ENCODE data around the gene STAB1.

STAB1 gene

DNA sequence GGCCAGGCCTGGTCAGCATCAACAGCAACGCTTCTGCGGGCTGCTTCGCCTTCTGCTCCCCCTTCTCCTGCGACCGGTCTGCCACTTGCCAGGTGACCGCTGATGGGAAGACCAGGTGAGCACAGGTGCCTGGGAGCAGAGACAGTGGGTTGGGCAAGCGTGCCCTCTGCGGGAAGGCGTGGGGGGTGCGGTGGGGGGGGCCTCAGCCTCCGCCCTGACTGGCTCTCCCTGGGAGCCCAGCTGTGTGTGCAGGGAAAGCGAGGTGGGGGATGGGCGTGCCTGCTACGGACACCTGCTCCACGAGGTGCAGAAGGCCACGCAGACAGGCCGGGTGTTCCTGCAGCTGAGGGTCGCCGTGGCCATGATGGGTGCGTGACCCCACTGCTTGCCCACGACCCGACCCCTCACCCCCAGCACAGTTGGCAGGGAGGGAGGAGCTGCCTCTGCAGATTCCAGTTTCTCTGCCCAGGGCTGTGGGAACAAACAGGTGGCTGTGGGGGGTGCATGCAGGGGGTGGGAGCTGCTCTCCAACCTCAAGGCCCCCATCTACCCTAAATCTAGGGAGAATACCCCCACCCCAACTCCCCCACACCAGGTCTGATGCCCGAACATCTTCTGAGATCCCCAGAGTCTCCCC, 8.8 kb downstream of the STAB1 start:
- in situ Hi-C loops (cut with HindIII; ENCODE audit: low sequenced_read_pairs) = no loop called here

DNA sequence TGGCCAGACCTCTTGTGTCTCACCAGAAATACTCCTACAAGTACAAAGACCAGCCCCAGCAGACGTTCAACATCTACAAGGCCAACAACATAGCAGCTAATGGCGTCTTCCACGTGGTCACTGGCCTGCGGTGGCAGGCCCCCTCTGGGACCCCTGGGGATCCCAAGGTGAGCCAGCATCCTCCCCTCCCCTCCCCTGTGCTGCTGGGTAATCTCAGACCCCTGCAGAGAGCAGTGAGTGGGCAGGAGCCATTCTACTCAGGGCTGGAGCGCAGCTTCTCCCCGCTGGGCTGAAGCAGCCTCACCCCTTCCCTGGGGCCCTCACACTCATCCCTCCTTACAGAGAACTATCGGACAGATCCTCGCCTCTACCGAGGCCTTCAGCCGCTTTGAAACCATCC, 9.8 kb downstream of the STAB1 start:
- in situ Hi-C loops (cut with HindIII; ENCODE audit: low sequenced_read_pairs) = no loop called here

DNA sequence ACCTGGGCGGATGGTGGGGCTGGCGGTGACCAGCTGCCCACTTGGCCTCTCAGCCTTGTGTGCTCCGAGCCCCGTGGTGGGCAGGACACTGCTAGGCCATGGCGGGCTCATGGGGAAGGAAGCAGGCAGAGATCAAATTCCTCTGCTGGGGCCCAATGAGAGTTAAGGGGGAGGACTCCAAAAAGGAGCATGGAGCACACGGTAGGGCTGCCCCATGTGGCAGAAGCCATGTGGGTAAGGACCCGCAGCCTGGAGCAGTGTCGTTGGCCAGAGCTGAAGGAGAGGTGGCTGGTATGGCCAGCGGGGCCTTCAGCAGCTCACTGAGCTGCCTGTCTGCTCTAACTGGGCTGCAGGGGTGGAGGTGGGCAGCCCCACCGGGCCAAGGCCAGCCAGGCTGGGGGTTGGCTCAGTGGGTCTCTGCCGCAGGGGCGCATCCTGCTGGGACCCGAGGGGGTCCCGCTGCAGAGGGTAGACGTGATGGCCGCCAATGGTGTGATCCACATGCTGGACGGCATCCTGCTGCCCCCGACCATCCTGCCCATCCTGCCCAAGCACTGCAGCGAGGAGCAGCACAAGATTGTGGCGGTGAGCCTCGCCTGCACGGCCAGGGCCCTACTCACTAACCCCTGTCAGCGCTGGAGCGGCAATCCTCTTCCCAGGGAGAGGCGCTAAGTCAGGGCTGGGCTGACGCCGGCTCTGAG, 11.3 kb downstream of the STAB1 start:
- in situ Hi-C loops (cut with HindIII; ENCODE audit: low sequenced_read_pairs) = no loop called here

DNA sequence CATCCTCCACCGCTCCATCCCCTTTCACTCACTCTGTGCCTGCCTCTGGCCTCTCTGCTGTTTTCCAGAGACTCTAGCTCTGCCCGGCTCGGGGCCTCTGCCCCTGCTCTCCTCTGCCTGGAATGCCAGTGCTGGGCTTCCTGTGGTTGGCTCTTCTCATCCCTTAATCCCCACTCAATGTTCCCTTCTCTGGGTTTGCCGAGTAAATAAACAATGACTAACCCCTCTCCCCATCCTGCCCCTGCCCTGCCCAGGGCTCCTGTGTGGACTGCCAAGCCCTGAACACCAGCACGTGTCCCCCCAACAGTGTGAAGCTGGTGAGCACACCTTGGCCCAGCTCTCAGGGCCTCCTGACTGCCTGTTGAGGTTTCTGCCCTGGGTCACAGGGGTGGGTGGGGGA, 12.2 kb downstream of the STAB1 start:
- in situ Hi-C loops (cut with HindIII; ENCODE audit: low sequenced_read_pairs) = no loop called here

DNA sequence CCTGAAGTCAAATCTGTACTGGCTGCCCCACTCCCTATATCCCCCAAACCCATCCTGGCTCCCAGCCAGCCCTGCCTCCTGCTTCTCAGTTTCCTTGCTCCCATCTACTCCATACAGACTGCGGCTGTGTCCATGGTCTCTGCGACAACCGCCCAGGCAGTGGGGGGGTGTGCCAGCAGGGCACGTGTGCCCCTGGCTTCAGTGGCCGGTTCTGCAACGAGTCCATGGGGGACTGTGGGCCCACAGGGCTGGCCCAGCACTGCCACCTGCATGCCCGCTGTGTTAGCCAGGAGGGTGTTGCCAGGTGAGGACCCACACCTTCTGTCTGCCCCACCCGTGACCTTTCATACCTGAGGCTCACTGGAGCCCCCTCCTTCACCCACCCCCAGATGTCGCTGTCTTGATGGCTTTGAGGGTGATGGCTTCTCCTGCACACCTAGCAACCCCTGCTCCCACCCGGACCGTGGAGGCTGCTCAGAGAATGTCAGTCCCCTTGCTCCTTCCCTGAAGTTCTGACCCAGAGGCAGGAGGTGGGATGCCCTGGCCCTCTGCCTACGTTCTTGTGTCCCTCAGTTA, 14.7 kb downstream of the STAB1 start:
- in situ Hi-C loops (cut with HindIII; ENCODE audit: low sequenced_read_pairs) = no loop called here

DNA sequence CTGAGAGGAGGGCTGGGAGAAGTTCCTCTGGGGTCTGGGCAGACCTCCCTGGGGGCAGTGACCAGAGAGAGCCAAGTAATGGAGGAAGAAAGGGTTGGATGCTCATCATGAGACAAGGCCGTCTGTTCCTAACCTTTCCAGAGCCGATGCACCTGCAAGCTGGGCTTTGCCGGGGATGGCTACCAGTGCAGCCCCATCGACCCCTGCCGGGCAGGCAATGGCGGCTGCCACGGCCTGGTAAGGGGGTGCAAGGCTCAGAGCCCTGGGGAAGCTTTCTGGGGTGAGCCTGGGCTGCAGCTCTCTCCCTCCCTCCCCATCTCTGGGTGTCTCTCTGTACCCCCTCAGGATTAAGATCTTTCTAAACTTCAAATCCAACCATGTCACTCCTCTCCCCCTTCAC, 16.4 kb downstream of the STAB1 start:
- in situ Hi-C loops (cut with HindIII; ENCODE audit: low sequenced_read_pairs) = no loop called here

DNA sequence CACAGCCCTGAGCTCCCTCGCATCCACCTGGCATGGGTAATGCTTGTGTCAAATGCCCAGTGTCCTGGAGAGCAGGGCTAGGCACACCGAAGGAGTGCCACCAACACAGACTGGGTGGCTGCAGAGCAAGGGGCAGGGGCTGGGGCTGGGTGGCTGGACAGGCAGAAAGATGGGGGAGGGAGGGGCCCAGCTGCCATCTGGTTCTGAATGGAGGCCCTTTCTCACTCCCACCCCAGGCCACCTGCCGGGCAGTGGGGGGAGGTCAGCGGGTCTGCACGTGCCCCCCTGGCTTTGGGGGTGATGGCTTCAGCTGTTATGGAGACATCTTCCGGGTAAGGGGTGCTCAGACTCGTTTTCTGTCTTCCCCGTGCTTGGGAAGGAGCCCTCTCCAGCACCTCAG, 17.0 kb downstream of the STAB1 start:
- in situ Hi-C loops (cut with HindIII; ENCODE audit: low sequenced_read_pairs) = no loop called here

DNA sequence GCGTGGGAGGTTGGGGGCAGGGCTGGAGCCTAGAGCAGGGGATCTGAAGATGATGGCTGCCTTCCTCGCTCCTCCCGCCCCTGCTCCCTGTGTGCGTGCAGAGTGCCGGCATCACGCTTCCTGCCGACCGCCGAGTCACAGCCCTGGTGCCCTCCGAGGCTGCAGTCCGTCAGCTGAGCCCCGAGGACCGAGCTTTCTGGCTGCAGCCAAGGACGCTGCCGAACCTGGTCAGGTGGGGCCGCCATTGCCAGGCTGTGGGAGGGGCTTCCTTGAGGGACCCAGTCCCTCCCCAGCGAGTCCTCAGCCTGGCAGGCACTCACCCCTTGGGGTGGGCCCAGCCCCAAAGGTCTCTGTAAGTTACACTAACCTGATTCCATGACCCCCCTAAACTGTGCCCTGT, 17.6 kb downstream of the STAB1 start:
- in situ Hi-C loops (cut with HindIII; ENCODE audit: low sequenced_read_pairs) = no loop called here

DNA sequence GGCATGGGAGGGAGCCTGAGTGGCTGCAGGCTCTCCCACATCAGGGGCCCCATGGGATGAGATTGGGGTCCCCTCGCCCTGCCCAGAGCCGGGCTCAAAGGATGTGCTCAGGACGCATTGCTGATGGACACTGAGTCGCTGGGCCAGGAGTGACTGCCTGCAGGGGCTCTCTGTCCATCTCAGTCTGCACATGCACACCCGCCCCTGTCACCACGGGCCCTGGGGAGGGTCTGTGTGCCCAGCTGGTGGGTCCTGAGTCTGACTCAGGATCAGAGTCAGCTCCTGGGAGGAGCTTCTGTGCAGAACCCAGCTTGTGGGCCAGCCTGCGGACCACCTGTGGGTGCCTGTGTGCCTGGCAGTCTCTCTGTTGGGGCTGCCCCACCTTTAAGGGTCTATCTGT, 18.1 kb downstream of the STAB1 start:
- in situ Hi-C loops (cut with HindIII; ENCODE audit: low sequenced_read_pairs) = no loop called here

DNA sequence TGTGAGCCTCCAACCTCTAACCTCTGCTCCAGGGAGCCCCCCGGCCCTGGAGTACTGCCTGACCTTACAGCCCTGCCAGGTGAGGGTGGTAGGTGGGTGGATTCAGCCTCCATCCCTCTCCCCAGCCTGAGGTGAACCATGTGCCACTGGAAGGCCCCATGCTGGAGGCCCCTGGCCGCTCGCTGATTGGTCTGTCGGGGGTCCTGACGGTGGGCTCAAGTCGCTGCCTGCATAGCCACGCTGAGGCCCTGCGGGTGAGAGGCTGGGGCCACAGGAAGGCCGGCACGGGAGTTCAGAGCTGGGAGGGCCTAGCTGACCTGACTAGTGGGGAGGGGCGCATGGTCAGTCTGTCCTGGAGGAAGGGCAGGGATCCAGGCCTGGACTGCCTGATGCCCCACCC, 19.4 kb downstream of the STAB1 start:
- in situ Hi-C loops (cut with HindIII; ENCODE audit: low sequenced_read_pairs) = no loop called here

DNA sequence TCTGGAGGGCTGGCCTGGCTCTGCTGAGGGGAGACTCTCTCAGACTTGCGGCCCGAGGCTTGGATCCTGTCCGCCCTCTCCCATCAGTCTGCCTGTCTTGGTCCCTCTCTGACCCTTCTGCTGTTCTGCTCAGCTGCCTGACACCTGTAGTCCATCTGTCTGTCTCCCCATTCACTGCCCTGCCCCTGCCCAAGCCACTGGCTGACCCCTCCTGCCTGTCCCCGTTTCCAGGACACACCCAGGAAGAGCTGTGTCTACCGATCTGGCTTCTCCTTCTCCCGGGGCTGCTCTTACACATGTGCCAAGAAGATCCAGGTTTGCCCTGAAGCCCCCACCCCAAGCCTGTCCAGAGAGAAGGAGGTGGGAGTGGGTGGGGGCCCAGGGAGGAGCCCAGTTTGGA, 20.1 kb downstream of the STAB1 start:
- in situ Hi-C loops (cut with HindIII; ENCODE audit: low sequenced_read_pairs) = no loop called here

DNA sequence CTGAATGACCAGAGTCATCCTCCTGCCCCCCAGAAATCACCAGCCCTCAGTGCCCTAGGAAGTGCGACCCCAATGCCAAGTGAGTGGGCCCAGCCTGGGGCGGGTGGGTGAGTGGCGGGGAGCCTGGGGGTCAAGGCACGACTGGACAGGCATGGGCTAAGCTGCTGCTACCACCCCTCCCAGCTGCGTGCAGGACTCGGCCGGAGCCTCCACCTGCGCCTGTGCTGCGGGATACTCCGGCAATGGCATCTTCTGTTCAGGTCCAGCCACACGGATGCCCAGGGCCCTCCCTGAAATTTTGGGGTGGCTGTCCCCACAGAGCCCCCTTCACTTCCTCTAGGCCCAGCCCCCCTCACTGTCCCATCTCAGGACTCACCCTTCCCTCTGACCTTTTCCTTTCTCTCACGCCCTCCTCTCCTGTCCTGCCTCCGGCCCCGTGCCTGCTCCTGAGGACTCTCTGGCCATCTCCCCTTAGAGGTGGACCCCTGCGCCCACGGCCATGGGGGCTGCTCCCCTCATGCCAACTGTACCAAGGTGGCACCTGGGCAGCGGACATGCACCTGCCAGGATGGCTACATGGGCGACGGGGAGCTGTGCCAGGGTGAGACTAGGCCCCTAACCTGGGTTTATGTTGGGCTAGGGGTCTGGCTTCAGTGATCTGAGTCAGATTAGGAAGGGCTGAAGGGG, 21.5 kb downstream of the STAB1 start:
- in situ Hi-C loops (cut with HindIII; ENCODE audit: low sequenced_read_pairs) = no loop called here

DNA sequence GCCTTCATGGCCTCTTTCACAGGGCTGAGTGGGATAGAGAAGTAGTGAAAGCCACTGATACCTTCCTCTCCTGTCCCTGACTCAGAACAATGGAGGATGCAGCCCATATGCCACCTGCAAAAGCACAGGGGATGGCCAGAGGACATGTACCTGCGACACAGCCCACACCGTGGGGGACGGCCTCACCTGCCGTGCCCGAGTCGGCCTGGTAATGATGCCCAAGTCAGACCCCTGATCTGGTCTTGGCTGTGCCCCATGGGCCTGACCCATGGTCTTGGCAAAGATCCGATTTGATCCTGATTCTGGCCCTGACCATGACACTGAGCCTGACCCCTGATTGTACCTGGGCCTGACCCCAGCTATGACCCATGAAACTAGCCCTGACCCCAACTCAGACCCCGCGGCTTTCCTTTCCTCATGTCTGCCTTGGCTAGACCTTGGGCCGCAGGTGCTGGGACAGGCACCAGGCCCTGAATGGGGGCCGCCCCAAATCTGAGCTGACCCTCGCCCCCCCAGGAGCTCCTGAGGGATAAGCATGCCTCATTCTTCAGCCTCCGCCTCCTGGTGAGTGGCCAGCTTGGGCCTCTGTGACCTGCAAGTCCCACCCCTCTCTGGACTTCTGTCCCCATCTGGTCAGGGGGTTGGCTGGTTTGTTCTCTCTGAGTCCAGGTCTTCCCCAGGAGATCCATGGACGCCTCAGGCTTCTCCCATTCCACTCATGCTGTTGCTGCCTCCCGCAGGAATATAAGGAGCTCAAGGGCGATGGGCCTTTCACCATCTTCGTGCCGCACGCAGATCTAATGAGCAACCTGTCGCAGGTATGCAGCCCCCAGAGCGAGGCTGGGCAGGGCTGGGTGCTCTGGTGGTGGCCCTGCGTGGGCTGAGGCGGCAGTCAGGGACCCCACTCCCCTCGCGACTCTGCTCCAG, 22.9 kb downstream of the STAB1 start:
- in situ Hi-C loops (cut with HindIII; ENCODE audit: low sequenced_read_pairs) = no loop called here

DNA sequence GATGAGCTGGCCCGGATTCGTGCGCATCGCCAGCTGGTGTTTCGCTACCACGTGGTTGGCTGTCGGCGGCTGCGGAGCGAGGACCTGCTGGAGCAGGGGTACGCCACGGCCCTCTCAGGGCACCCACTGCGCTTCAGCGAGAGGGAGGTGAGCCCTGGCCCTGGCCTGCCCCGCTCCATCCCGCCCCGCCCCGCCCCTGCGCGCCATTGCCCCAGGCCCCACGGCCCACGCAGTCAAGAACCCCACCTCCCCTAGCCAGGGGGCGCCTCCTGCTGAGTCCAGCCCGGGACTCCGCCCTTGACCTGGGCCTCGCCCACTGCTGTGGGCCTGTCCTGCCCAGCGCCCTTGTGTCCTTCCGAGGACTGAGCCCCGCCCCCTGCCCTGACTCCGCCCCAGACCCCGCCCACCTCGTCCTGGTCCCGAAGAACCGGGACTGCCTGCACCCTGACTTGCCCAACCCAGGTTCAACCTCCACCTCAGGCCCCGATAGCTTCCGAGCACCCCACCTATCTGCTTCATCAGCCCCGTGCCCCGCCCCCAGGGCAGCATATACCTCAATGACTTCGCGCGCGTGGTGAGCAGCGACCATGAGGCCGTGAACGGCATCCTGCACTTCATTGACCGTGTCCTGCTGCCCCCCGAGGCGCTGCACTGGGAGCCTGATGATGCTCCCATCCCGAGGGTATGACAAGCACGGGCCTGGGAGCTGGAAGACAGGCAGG, 23.7 kb downstream of the STAB1 start:
- in situ Hi-C loops (cut with HindIII; ENCODE audit: low sequenced_read_pairs) = no loop called here

DNA sequence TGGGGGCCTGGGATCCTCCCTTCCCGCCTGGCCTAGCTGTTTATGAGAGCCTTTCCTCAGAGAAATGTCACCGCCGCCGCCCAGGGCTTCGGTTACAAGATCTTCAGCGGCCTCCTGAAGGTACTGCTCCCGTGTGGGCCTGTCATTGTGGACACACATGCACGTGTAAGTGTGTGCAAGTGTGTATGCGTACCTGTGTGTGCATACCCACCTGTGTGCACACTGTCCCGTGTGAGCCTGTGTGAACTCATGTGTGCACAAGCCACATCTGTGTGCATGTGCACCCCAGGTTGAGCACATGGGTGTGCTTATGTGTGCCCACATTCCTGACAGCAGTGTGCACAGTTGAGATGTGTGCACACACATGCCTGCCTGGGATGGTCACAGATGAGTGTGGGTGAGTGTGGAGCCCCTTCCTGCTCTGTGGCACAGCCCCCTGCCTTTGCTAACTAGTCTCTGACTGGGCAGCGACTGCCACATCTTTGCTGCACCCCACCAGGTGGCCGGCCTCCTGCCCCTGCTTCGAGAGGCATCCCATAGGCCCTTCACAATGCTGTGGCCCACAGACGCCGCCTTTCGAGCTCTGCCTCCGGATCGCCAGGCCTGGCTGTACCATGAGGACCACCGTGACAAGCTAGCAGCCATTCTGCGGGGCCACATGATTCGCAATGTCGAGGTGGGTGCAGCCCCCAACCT, 24.5 kb downstream of the STAB1 start:
- in situ Hi-C loops (cut with HindIII; ENCODE audit: low sequenced_read_pairs) = no loop called here

DNA sequence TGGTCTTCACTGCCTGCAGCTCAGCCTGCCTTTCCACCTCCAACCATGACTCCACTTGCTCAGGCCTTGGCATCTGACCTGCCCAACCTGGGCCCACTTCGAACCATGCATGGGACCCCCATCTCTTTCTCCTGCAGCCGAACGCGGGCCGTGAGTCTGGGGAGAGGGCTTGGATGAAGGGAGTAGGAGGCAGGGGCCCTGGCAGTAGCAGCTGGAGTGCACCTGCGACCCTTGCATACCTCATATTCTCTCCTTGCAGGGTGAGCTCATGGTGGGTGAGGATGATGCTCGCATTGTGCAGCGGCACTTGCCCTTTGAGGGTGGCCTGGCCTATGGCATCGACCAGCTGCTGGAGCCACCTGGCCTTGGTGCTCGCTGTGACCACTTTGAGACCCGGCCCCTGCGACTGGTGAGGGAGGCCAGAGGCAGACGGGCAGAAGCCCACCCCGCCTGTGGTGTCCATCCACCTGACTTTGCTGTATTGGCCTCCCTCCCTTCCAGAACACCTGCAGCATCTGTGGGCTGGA, 25.1 kb downstream of the STAB1 start:
- in situ Hi-C loops (cut with HindIII; ENCODE audit: low sequenced_read_pairs) = no loop called here

DNA sequence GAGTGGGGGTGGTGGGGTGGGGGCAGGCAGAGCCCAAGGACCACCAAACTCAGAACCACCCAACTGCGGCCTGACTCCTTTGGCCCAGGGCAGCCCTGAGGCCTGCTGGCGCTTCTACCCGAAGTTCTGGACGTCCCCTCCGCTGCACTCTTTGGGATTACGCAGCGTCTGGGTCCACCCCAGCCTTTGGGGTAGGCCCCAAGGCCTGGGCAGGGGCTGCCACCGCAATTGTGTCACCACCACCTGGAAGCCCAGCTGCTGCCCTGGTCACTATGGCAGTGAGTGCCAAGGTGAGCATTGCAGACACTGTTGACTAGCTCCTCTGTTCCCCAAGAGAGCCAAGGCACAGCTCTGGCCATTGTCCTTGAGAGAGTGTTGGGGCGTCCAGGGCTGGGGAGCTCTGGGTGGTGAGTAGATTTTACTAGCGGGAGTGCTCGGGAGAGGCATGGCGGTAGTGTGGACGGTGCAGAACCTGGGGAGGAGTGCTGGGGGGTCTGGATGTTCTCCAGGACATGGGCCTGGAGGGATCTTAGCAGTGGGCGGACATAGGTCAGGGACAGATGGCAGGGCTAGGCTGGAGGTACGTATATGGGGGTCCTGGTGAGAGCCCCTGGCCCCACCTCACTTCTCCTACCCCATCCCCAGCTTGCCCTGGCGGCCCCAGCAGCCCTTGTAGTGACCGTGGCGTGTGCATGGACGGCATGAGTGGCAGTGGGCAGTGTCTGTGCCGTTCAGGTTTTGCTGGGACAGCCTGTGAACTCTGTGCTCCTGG, 25.8 kb downstream of the STAB1 start:
- in situ Hi-C loops (cut with HindIII; ENCODE audit: low sequenced_read_pairs) = no loop called here

DNA sequence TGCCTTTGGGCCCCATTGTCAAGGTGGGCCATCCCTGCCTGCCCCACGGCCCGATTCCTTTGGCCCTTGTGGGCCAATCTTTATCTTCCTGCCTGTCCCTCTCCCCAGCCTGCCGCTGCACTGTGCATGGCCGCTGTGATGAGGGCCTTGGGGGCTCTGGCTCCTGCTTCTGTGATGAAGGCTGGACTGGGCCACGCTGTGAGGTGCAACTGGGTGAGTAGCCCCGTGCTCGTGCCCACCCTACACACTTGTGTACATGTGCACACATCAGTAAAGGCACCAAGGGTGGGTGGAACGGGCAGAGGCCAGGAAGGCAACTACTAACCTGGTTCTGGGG, 26.3 kb downstream of the STAB1 start:
- in situ Hi-C loops (cut with HindIII; ENCODE audit: low sequenced_read_pairs) = no loop called here
